Measurements from ENCODE around the gene ENTHD1.

The ENTHD1 gene, protein sequence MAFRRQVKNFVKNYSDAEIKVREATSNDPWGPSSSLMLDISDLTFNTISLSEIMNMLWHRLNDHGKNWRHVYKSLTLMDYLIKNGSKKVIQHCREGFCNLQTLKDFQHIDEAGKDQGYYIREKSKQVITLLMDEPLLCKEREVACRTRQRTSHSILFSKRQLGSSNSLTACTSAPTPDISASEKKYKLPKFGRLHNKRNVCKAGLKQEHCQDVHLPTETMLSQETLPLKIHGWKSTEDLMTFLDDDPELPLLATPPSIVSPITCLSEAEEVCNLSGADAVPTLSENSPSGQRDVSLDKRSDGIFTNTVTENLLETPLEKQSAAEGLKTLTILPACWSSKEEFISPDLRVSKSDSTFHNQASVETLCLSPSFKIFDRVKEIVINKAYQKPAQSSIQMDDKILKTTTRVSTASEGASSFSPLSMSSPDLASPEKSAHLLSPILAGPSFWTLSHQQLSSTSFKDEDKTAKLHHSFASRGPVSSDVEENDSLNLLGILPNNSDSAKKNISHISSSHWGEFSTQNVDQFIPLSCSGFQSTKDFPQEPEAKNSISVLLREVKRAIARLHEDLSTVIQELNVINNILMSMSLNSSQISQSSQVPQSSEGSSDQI

DNA sequence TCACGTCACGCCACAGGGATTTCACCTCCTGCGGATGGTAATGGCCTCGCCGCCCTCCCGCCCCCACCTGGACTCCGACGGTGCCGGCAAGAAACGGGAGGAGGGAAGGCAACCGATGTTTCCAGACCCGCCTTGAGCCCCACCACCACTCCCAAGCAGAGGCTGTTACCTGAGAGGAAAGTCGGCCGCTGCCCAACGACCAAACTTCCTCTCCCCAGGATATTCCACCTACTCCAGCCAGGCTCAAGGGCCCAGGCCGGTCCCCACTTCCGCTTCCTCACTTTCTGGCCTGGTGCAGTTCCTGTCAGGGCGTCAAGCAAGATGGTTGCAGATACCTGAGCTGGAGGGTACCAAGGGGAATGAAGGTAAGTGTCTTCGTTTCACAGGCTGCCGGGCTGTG lies at the start of gene ENTHD1:
Gene ENTHD1 (minus strand): TSS at position 235 of the 400 bp plus-strand sequence. CDS start 6,012 bp downstream, outside the sequence.
- Histone ChIP-seq H2AFZ (ENCODE audit: low read depth, low read length) (no peak within 1 kb of the TSS), H3K27me3 (ENCODE audit: insufficient read depth, low read length) (peaks cover 2% of the 10 kb centered on the region), H3K4me1 (ENCODE audit: insufficient read depth, low read length) (no peaks in the 10 kb centered on the region), H3K4me3 (ENCODE audit: low read length) (no peak within 1 kb of the TSS), H3K36me3 (ENCODE audit: insufficient read depth, low read length) (no peaks in the 10 kb centered on the region), H3K9me3 (ENCODE audit: low read length) (no peaks in the 10 kb centered on the region)

DNA sequence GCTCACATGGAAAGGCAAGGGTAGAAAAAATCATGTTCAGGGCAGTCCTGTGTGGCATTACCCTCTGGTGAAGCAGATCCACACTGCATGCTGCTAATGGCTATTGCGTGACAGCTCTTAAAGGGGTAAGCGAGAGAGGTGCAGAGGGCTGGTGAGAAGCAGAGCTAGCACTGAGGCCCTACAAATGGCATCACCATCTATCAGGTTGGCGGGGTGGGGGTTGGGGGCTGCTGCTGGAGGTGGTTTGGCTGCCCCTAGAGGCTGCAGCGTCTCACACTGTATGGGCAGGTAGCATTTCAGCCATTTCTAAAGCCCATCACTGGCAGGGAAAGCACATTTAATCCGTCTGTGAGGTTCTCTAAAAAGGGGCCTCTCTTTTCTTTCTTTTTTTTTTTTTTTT lies 49.8 kb upstream of the ENTHD1 start:
- H3K9me3 ChIP-seq (ENCODE audit: low read length): no peaks in the 10 kb centered on the region
- no peaks in the 10 kb centered on the region for H3K27me3 ChIP-seq (ENCODE audit: insufficient read depth, low read length)
- H3K4me3 ChIP-seq (ENCODE audit: low read length): no peak overlapping the region
- no peaks in the 10 kb centered on the region for H3K4me1 ChIP-seq (ENCODE audit: insufficient read depth, low read length)
- no peak overlapping the region for H2AFZ ChIP-seq (ENCODE audit: low read depth, low read length)
- H3K36me3 ChIP-seq (ENCODE audit: insufficient read depth, low read length): no peaks in the 10 kb centered on the region

DNA sequence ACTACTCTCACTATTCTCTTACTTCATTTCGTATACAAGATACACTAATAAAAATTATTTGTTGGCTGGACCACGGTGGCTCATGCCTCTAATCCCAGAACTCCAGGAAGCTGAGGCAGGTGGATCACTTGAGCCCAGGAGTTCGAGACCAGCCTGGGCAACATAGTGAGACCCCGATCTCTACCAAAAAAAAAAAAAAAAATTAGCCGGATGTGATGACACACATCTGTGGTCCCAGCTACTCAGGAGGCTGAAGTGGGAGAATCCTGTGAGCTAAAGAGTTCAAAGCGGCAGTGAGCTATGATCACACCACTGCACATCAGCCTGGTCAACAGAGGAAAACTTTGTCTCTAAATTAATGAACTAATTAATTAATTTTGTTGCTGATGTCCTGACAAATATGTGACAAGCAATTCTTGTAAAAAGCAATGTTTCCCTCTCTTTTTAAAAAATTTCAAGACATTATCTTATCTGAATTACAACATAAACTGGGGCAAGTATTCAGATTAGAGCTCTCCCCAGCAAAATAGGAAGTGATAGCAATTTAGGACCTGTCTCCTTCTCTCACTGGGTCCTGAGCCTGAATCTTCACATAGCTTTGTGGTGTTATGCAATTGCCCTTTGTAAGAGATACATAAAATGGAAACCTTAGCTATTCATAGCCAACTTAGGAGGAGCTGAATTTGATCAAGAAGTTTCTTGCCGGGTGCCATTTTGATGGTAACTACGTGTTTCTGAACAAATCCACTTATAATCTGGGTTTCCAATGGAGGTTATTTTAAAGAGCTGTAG lies 49.1 kb upstream of the ENTHD1 start:
- Histone ChIP-seq H3K27me3 (ENCODE audit: insufficient read depth, low read length) (no peaks in the 10 kb centered on the region), H2AFZ (ENCODE audit: low read depth, low read length) (no peak overlapping the region), H3K4me3 (ENCODE audit: low read length) (no peak overlapping the region), H3K36me3 (ENCODE audit: insufficient read depth, low read length) (no peaks in the 10 kb centered on the region), H3K4me1 (ENCODE audit: insufficient read depth, low read length) (no peaks in the 10 kb centered on the region), H3K9me3 (ENCODE audit: low read length) (no peaks in the 10 kb centered on the region)

DNA sequence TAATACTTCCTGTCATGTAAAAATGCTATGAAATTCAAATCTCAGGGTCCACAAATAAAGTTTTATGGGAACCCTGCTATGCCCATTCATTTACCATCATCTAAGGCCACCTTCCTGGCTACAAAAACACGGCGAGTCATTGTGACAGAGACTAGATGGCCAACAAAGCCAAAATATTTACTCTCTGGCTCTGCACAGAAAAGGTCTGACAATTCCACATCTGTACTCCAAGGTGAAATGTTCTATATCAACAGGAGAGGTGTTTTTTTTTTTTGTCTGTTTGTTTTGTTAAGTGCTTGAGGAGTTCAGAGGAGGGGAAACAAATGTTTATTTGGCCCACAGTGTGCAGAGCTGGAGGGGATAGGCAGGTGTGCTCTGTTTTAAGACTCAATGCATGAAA lies 48.0 kb upstream of the ENTHD1 start:
- Histone ChIP-seq H3K36me3 (ENCODE audit: insufficient read depth, low read length) (no peaks in the 10 kb centered on the region), H2AFZ (ENCODE audit: low read depth, low read length) (no peak overlapping the region), H3K9me3 (ENCODE audit: low read length) (no peaks in the 10 kb centered on the region), H3K27me3 (ENCODE audit: insufficient read depth, low read length) (peaks cover 6% of the 10 kb centered on the region), H3K4me3 (ENCODE audit: low read length) (no peak overlapping the region), H3K4me1 (ENCODE audit: insufficient read depth, low read length) (no peaks in the 10 kb centered on the region)

DNA sequence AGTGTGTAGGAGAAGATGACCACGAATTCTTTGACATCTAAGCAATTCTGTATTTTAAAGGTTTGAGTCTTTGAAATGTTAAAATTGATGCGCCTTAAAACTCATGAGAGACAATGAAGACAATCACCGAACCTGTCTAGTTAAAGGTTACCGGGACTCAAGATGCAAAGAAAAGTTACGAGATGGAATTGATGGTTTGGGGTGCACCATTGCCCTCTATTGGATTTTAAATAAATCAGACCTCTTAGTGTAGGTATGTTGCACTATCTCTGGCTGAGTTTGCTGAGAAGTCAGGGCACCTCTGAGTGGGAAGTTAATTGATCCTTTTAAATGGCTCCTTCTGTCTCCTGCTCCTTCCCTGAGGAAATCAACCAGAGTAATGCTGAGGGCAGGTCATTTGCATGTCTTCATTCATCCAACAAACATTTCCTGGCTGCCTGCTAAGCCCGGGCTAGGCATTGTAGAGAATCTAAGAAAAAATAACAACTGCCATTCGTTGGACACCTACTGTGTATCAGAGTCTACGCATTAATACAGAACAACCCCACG lies 47.3 kb upstream of the ENTHD1 start:
- Histone ChIP-seq H3K4me1 (ENCODE audit: insufficient read depth, low read length) (no peaks in the 10 kb centered on the region), H2AFZ (ENCODE audit: low read depth, low read length) (no peak overlapping the region), H3K4me3 (ENCODE audit: low read length) (no peak overlapping the region)

DNA sequence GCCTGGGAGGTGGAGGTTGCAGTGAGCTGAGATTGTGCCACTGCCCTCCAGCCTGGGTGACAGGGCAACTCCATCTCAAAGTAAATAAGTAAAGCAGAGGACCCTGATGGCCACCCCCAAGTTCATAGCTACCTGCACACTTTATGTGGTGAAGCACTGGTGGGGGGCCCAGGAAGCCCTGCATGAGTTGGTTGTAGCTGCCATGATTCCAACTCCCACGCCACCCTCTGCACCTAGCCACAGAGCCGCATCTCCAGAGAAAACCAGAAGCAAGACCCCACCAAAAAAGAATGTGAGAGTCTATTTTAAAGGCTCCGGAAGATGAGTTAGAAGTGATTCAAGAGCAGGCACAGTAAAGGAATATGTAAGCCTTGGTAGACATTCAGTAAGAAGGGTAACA lies 46.3 kb upstream of the ENTHD1 start:
- Histone ChIP-seq H3K9me3 (ENCODE audit: low read length) (no peaks in the 10 kb centered on the region), H3K27me3 (ENCODE audit: insufficient read depth, low read length) (peaks cover 6% of the 10 kb centered on the region), H2AFZ (ENCODE audit: low read depth, low read length) (no peak overlapping the region), H3K36me3 (ENCODE audit: insufficient read depth, low read length) (no peaks in the 10 kb centered on the region), H3K4me3 (ENCODE audit: low read length) (no peak overlapping the region), H3K4me1 (ENCODE audit: insufficient read depth, low read length) (peaks cover 2% of the 10 kb centered on the region)

More for the DNA sequence above, 47.3 kb upstream of the ENTHD1 start:
- H3K27me3 ChIP-seq (ENCODE audit: insufficient read depth, low read length): peaks cover 6% of the 10 kb centered on the region
- no peaks in the 10 kb centered on the region for H3K36me3 ChIP-seq (ENCODE audit: insufficient read depth, low read length)
- H3K9me3 ChIP-seq (ENCODE audit: low read length): no peaks in the 10 kb centered on the region

DNA sequence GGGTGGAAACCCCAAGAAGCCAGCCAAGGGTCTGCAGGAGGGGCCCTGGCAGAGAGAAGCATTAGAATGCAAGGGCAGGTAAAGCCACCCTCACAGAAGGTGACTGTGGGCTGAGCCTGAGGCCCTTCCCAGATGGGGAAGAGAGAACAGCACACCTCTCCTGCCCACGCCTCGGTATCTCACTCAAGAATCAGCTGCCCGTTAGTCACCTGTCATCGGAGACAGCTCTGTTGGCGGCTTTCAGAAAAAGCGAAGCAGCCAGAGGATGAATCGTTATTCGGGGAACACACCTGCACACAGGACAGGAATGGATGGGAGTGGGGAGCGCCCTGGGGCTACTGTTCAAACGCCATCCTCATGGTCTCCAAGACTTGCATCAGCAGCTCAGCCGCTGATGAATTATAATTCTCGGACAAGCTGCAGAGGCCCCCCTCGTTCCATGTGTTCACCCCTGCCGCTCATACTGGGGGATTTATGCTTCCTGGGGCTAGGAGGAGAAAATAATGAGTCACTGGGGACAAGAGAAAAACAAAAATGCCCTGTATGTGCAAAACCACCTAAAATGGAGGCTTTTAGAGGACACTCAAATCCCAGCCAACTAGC lies 45.0 kb upstream of the ENTHD1 start:
- Histone ChIP-seq H3K9me3 (ENCODE audit: low read length) (no peaks in the 10 kb centered on the region), H3K4me3 (ENCODE audit: low read length) (no peak overlapping the region), H3K4me1 (ENCODE audit: insufficient read depth, low read length) (peaks cover 2% of the 10 kb centered on the region), H2AFZ (ENCODE audit: low read depth, low read length) (no peak overlapping the region), H3K36me3 (ENCODE audit: insufficient read depth, low read length) (no peaks in the 10 kb centered on the region), H3K27me3 (ENCODE audit: insufficient read depth, low read length) (peaks cover 6% of the 10 kb centered on the region)

DNA sequence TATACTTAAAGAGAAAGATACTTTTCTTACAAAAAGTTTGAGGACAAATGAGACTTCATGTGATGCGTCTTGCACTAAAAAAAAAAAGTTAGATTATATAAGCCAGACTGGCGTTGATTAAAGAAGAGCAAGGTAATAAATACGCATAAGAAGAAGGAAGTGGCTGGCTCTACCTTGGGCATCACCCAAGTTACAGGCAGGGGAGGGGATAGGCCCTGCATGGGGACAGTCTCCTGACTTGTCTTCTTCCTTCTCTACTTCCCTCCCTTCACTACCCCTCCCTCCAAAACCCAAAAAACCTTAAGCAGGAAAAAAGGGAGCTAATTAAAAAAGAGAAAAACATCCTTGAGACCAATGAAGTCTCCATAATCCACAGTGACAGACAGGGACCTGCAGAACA lies 44.3 kb upstream of the ENTHD1 start:
- Histone ChIP-seq H3K9me3 (ENCODE audit: low read length) (no peaks in the 10 kb centered on the region), H3K4me1 (ENCODE audit: insufficient read depth, low read length) (peaks cover 2% of the 10 kb centered on the region), H3K4me3 (ENCODE audit: low read length) (no peak overlapping the region), H2AFZ (ENCODE audit: low read depth, low read length) (no peak overlapping the region), H3K27me3 (ENCODE audit: insufficient read depth, low read length) (peaks cover 6% of the 10 kb centered on the region), H3K36me3 (ENCODE audit: insufficient read depth, low read length) (no peaks in the 10 kb centered on the region)

DNA sequence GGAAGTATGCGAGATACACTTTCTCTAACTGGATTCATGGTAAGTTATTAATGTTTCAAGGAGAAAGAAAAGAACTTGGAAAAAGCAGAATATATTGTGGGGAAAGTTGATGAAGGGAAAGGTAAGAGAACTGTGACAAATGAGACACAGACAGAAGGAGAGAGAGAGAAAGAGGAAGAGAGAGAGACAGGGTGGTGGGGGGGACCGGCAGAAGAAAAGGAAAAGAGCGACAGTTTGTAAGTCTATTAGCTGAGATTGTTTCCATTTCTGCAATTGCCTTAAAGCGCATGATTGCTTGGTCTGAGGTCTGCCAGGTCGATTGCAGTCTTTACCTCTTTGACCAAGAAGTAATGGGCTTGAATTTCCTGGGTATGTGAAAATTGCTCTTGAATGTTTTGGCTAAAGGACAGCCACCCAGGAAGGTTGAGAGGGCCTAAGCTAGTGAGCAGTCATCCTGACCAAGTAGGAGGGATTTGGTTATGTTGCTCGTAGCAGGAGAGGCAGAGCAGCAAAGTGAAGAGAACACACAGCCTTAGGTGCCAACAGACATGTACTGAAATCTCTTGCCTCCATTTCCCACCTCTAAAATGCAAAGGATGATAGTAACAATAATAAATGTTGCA lies 43.1 kb upstream of the ENTHD1 start:
- H2AFZ ChIP-seq (ENCODE audit: low read depth, low read length): no peak overlapping the region
- H3K36me3 ChIP-seq (ENCODE audit: insufficient read depth, low read length): no peaks in the 10 kb centered on the region
- H3K9me3 ChIP-seq (ENCODE audit: low read length): no peaks in the 10 kb centered on the region
- no peak overlapping the region for H3K4me3 ChIP-seq (ENCODE audit: low read length)
- peaks cover 6% of the 10 kb centered on the region for H3K27me3 ChIP-seq (ENCODE audit: insufficient read depth, low read length)
- H3K4me1 ChIP-seq (ENCODE audit: insufficient read depth, low read length): peaks cover 2% of the 10 kb centered on the region

DNA sequence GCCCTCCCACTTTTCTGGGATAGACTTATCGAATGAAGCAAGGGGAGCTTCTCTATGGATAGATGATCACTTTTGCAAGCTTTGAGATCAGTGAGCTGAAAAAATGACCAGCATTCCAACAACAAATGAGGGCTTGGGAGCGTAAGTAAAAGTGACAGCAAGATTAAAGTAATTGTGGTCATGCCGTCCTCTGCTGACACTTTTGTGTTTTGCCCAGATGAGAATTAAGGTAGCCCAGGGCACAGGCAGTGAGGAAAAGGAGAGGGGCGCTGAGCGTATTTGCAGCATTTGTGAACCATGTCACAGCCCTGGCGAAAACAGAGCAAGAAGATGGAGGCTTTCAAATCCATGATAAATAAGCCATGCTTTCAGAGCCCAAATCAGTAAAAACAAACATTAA lies 42.1 kb upstream of the ENTHD1 start:
- Histone ChIP-seq H3K4me3 (ENCODE audit: low read length) (no peak overlapping the region), H3K36me3 (ENCODE audit: insufficient read depth, low read length) (no peaks in the 10 kb centered on the region), H3K4me1 (ENCODE audit: insufficient read depth, low read length) (peaks cover 2% of the 10 kb centered on the region), H3K9me3 (ENCODE audit: low read length) (no peaks in the 10 kb centered on the region), H3K27me3 (ENCODE audit: insufficient read depth, low read length) (peaks cover 6% of the 10 kb centered on the region), H2AFZ (ENCODE audit: low read depth, low read length) (no peak overlapping the region)

DNA sequence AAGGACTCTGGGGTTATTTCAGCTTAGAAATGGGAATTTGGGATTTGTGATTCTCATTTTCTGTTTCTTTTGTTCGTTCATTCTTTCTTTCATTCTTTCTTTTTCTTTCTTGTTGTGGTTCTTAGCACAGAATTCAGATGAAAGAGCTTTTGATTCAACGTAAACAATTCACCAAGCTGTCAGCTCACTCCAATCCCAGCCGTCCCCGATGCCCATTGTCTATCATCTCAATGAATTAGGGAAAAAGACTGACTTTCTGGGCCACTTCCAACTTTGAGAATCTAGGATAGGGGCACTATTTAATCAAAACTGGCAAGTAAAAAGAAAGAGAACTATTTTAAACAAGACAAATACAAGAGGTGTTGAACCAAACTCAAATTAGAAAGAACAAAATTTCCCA lies 41.6 kb upstream of the ENTHD1 start:
- Histone ChIP-seq H3K27me3 (ENCODE audit: insufficient read depth, low read length) (peaks cover 6% of the 10 kb centered on the region), H3K36me3 (ENCODE audit: insufficient read depth, low read length) (no peaks in the 10 kb centered on the region), H3K4me3 (ENCODE audit: low read length) (no peak overlapping the region)

DNA sequence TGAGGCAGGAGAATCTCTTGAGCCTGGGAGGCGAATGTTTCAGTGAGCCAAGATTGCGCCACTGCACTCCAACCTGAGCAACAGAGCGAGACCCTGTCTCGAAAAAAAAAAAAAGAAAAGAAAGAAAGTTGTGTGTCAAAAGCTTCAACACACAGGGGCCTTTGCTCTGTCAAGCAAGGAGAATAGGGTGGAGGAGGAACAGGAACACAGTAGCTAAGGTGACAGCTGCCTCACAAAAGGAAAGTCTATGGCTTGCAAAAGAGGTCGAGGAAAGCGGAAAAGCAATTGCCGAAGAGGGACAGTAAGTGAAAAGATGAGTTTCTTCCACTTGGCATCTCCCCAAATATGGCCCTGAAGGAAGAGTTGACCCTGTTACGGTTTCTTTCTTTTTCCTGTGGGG lies 40.2 kb upstream of the ENTHD1 start:
- H2AFZ ChIP-seq (ENCODE audit: low read depth, low read length): no peak overlapping the region
- H3K9me3 ChIP-seq (ENCODE audit: low read length): no peaks in the 10 kb centered on the region
- no peaks in the 10 kb centered on the region for H3K36me3 ChIP-seq (ENCODE audit: insufficient read depth, low read length)
- H3K4me3 ChIP-seq (ENCODE audit: low read length): no peak overlapping the region
- peaks cover 6% of the 10 kb centered on the region for H3K27me3 ChIP-seq (ENCODE audit: insufficient read depth, low read length)
- peaks cover 2% of the 10 kb centered on the region for H3K4me1 ChIP-seq (ENCODE audit: insufficient read depth, low read length)

More for the DNA sequence above, 41.6 kb upstream of the ENTHD1 start:
- Histone ChIP-seq H3K9me3 (ENCODE audit: low read length) (no peaks in the 10 kb centered on the region), H3K4me1 (ENCODE audit: insufficient read depth, low read length) (peaks cover 2% of the 10 kb centered on the region), H2AFZ (ENCODE audit: low read depth, low read length) (no peak overlapping the region)

Data from neuron (in vitro differentiated cells).